ENCODE measurements around the gene SLC17A1. TPM values are rescaled to one million over a fixed set of nuclear protein-coding genes. Genes with fewer than 3 reads are reported as not detected.

The SLC17A1 gene
- total and polyA plus RNA-seq, 11 donors, result not detected

- WGBS, 4 donors, result 95 to 100% (median 96%) methylated on average over 1 of the region's 1 CpG
- TF ChIP-seq POLR2A (IDR thresholded peaks at IDR 0.05), result no peak
- TF ChIP-seq CTCF (IDR thresholded peaks at IDR 0.05), result no peak
- ATAC-seq (no peak), DNase-seq (no peak)
- H3K4me3 ChIP-seq, result no peak overlapping the region
- H3K27me3 ChIP-seq, result peaks cover 0 to 4% (median 0%) of the 10 kb centered on the region in 9 donors
- no peak overlapping the region for H3K27ac ChIP-seq
- H3K4me1 ChIP-seq, result no peaks in the 10 kb centered on the region
- H3K36me3 ChIP-seq, result no peaks in the 10 kb centered on the region
- intact Hi-C loops (cut with DNase I), result no loop called here
- H3K9me3 ChIP-seq, result peaks cover 0 to 4% (median 0%) of the 10 kb centered on the region in 12 donors
These were observed 41.0 kb upstream of the SLC17A1 start for GRCh38 chr6:25872814-25873213.

GRCh38 chr6:25869840-25870239, 38.0 kb upstream of the SLC17A1 start:
- Histone ChIP-seq H3K4me1 (no peaks in the 10 kb centered on the region), H3K27ac (no peak overlapping the region), H3K4me3 (no peak overlapping the region), H3K9me3 (peaks cover 0 to 4% (median 0%) of the 10 kb centered on the region in 12 donors), H3K27me3 (peaks cover 0 to 4% (median 0%) of the 10 kb centered on the region in 9 donors), H3K36me3 (no peaks in the 10 kb centered on the region)
- ATAC-seq (no peak), DNase-seq (no peak)
- TF ChIP-seq CTCF (IDR thresholded peaks at IDR 0.05) (no peak), POLR2A (IDR thresholded peaks at IDR 0.05) (no peak)
- 41 to 89% (median 70%) methylated on average over 1 of the region's 1 CpG for WGBS, 4 donors
- intact Hi-C loops (cut with DNase I), result no loop called here

- DNase-seq (no peak), ATAC-seq (no peak)
- Histone ChIP-seq H3K36me3 (no peaks in the 10 kb centered on the region), H3K27ac (no peak overlapping the region), H3K27me3 (peaks cover 0 to 9% (median 0%) of the 10 kb centered on the region in 9 donors), H3K4me1 (no peaks in the 10 kb centered on the region), H3K9me3 (peaks cover 0 to 4% (median 0%) of the 10 kb centered on the region in 12 donors), H3K4me3 (no peak overlapping the region)
- no peak for TF ChIP-seq POLR2A (IDR thresholded peaks at IDR 0.05)
- no peak for TF ChIP-seq CTCF (IDR thresholded peaks at IDR 0.05)
- 77 to 88% (median 83%) methylated on average over 3 of the region's 3 CpGs for WGBS, 4 donors
- intact Hi-C loops (cut with DNase I), result no loop called here
These were observed 36.8 kb upstream of the SLC17A1 start for GRCh38 chr6:25868436-25869183.

- H3K27me3 ChIP-seq, result peaks cover 0 to 8% (median 0%) of the 10 kb centered on the region in 9 donors
- peaks cover 0 to 3% (median 0%) of the 10 kb centered on the region in 12 donors for H3K9me3 ChIP-seq
- DNase-seq (no peak), ATAC-seq (no peak)
- TF ChIP-seq CTCF (IDR thresholded peaks at IDR 0.05), result no peak
- intact Hi-C loops (cut with DNase I), result no loop called here
- H3K4me1 ChIP-seq, result no peaks in the 10 kb centered on the region
- no peak overlapping the region for H3K27ac ChIP-seq
- H3K36me3 ChIP-seq, result no peaks in the 10 kb centered on the region
- 57 to 73% (median 61%) methylated on average over 3 of the region's 3 CpGs for WGBS, 4 donors
- no peak overlapping the region for H3K4me3 ChIP-seq
These were observed 34.2 kb upstream of the SLC17A1 start for GRCh38 chr6:25866011-25866410.
